ENCODE data around the gene FAM174B.

The FAM174B gene

DNA sequence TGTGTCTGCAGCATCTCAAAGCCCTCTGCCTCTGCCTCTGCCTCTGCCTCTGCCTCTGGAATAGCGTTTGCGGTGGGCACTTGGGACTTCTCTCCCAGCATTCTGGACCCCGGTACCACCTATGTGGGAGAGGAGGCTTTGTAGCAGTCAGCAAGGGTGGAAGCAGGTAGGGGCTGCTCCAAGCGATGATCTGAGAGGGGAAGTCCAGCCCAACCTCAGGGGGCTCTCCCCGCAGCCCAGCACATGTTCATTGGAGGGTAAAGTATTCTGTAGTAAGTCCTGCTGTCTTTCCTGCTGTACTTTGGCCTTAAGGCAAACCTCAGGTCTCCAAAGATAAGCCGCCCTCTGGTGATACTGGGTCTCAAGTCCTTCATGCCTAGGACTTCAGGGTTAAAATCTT, 68.6 kb downstream of the FAM174B start:
- H3K27ac ChIP-seq = no peak overlapping the region
- no peaks in the 10 kb centered on the region for H3K27me3 ChIP-seq (ENCODE audit: insufficient read depth, low read depth)
- no peak overlapping the region for H3K4me3 ChIP-seq (IDR thresholded peaks at IDR 0.05; ENCODE audit: insufficient read depth, low read depth, low read length)
- H3K79me2 ChIP-seq (ENCODE audit: insufficient read depth, low read depth) = no peaks in the 10 kb centered on the region
- H4K20me1 ChIP-seq (ENCODE audit: insufficient read depth) = no peaks in the 10 kb centered on the region
- no peaks in the 10 kb centered on the region for H3K4me1 ChIP-seq (ENCODE audit: low read depth, poor library complexity, severe bottlenecking)
- TF ChIP-seq, protein P1, sequence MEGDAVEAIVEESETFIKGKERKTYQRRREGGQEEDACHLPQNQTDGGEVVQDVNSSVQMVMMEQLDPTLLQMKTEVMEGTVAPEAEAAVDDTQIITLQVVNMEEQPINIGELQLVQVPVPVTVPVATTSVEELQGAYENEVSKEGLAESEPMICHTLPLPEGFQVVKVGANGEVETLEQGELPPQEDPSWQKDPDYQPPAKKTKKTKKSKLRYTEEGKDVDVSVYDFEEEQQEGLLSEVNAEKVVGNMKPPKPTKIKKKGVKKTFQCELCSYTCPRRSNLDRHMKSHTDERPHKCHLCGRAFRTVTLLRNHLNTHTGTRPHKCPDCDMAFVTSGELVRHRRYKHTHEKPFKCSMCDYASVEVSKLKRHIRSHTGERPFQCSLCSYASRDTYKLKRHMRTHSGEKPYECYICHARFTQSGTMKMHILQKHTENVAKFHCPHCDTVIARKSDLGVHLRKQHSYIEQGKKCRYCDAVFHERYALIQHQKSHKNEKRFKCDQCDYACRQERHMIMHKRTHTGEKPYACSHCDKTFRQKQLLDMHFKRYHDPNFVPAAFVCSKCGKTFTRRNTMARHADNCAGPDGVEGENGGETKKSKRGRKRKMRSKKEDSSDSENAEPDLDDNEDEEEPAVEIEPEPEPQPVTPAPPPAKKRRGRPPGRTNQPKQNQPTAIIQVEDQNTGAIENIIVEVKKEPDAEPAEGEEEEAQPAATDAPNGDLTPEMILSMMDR (conservative IDR thresholded peaks at IDR 0.05; ENCODE audit: low read depth, low read length) = no peak
- H3K9ac ChIP-seq = no peak overlapping the region
- no peak overlapping the region for H2AFZ ChIP-seq (ENCODE audit: low read depth)
- no peaks in the 10 kb centered on the region for H3K36me3 ChIP-seq (ENCODE audit: insufficient read depth)
- H3K4me2 ChIP-seq = no peak overlapping the region

DNA sequence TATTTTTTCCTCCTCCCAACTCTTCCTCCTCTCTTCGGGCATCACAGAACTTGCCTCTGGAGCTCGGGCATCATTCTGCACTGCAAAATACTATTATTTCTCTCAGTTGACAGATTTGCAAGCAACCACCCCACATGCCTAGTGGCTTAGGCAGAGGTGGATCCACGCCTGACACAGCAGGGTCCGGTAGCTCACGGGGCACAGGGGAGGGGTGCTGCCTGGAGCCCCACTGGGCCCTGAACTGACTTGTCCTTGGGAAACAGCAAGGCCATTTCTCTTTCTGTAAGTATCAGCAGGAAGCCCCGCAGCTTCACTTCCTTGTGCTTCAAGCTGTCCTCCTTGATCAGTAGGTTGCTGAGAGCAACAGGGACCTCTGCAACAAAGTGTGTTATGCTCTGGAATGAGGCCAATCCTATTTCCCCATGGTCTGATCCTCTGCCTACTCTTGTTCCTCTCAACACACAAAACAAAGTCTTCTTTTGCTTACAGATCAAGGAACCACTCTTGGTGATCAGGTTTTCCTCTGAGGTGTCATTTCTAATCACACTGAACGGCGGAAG, 69.1 kb downstream of the FAM174B start:
- Histone ChIP-seq H3K4me1 (ENCODE audit: low read depth, poor library complexity, severe bottlenecking) (no peaks in the 10 kb centered on the region), H3K27me3 (ENCODE audit: insufficient read depth, low read depth) (no peaks in the 10 kb centered on the region), H3K36me3 (ENCODE audit: insufficient read depth) (no peaks in the 10 kb centered on the region), H4K20me1 (ENCODE audit: insufficient read depth) (no peaks in the 10 kb centered on the region), H3K4me3 (IDR thresholded peaks at IDR 0.05; ENCODE audit: insufficient read depth, low read depth, low read length) (no peak overlapping the region), H3K9ac (no peak overlapping the region), H3K27ac (no peak overlapping the region), H3K79me2 (ENCODE audit: insufficient read depth, low read depth) (no peaks in the 10 kb centered on the region), H2AFZ (ENCODE audit: low read depth) (no peak overlapping the region), H3K4me2 (no peak overlapping the region)
- TF ChIP-seq, protein P1 (conservative IDR thresholded peaks at IDR 0.05; ENCODE audit: low read depth, low read length) = no peak

DNA sequence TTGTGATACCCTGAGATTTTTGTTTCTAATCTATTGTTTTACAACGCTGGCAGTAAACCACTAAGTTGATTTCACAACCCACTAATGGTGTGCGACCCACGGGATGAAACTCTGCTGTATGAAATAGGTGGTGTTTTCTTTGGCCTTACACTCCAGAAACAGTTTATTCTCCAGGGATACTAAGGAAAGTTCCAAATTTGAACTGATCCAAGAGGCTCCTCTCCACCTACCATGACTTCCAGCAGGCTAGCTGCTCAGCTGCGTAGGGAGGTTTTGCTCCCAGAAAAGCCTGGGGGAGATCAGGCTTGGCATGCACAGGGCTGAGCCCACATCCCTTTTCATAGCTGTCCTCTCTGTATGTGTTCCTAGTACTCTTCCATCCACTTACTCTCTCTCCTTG, 71.5 kb downstream of the FAM174B start:
- no peak overlapping the region for H3K4me3 ChIP-seq (IDR thresholded peaks at IDR 0.05; ENCODE audit: insufficient read depth, low read depth, low read length)
- TF ChIP-seq, protein P1 (conservative IDR thresholded peaks at IDR 0.05; ENCODE audit: low read depth, low read length) = no peak

DNA sequence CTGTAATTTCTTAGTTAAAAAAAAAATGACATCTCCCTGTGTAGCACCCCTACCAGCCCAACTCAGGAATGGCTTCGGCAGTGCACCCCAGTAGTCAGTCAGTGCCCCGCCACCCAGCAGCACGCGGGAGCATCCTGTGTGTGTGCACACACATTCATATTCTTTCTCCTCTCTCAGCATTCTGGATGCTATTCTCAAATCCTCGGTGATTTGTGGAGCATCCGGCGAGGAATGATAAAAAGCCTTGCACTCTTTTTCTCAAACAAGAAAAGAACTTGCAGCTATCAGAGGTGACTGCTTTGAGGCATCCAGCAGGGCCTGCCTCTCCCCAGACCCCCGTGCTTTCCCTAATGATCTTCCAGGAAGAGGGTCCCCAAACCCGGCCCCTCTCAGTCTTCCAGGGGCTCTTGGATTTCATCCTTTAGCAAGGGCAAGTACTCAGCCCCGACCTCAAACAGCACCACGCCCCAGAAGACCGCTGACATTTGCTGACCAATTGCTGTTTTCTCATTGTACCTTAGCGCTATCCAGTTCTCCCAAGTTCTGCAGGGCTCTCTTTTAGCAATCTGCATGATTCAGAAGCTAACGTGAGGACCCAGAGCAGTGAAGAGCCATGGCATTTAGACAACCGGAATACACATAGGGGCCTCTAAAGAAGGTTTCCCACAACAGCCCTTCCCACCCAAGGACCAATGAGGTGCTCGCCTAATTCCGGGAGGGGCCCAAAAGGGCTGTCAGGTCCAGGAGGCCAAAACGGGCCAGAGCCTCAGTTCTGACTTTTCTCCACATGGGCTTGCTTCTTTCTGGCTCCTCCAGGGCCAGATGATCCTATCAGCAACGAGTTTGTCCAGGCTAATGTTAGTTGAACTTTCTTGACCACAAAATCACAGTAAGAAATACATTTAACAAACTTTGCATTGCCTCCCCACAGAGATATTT, 72.2 kb downstream of the FAM174B start:
- no peaks in the 10 kb centered on the region for H3K4me1 ChIP-seq (ENCODE audit: low read depth, poor library complexity, severe bottlenecking)

More for the DNA sequence above, 71.5 kb downstream of the FAM174B start:
- H3K4me2 ChIP-seq = no peak overlapping the region
- no peaks in the 10 kb centered on the region for H3K79me2 ChIP-seq (ENCODE audit: insufficient read depth, low read depth)
- no peaks in the 10 kb centered on the region for H4K20me1 ChIP-seq (ENCODE audit: insufficient read depth)
- no peaks in the 10 kb centered on the region for H3K27me3 ChIP-seq (ENCODE audit: insufficient read depth, low read depth)
- H3K4me1 ChIP-seq (ENCODE audit: low read depth, poor library complexity, severe bottlenecking) = no peaks in the 10 kb centered on the region
- no peaks in the 10 kb centered on the region for H3K36me3 ChIP-seq (ENCODE audit: insufficient read depth)
- H3K9ac ChIP-seq = no peak overlapping the region
- H2AFZ ChIP-seq (ENCODE audit: low read depth) = no peak overlapping the region
- no peak overlapping the region for H3K27ac ChIP-seq

More for the DNA sequence above, 72.2 kb downstream of the FAM174B start:
- Histone ChIP-seq H3K4me2 (no peak overlapping the region), H3K36me3 (ENCODE audit: insufficient read depth) (no peaks in the 10 kb centered on the region), H3K9ac (no peak overlapping the region), H3K4me3 (IDR thresholded peaks at IDR 0.05; ENCODE audit: insufficient read depth, low read depth, low read length) (no peak overlapping the region), H2AFZ (ENCODE audit: low read depth) (no peak overlapping the region), H4K20me1 (ENCODE audit: insufficient read depth) (no peaks in the 10 kb centered on the region), H3K79me2 (ENCODE audit: insufficient read depth, low read depth) (no peaks in the 10 kb centered on the region), H3K27ac (no peak overlapping the region), H3K27me3 (ENCODE audit: insufficient read depth, low read depth) (no peaks in the 10 kb centered on the region)
- TF ChIP-seq, protein P1 (conservative IDR thresholded peaks at IDR 0.05; ENCODE audit: low read depth, low read length) = no peak
